Prostate gland (tissue), 2 donors: ENCODE results near the gene STAM. TPM values are rescaled to one million over a fixed set of nuclear protein-coding genes. Genes with fewer than 3 reads are reported as not detected.

Experiments used
- DNase-seq: peaks from one replicate; pipeline ENCODE4 v3.0.0-alpha.2; 2019; ENCODE audit warnings: low spot score
- H3K27ac ChIP-seq, 2 donors: fragments of 200-600 bp; sonication (generic); 2 replicates each; pipeline ENCODE4 v1.5.1; 2017 to 2019
- H3K27me3 ChIP-seq: fragments of 200-600 bp; sonication (generic); replicated peaks from 2 replicates; pipeline ENCODE4 v1.5.1; 2019; ENCODE audit not compliant: insufficient read depth
- H3K36me3 ChIP-seq, 2 donors: fragments of 200-600 bp; sonication (generic); 1 replicate in 1 of 2; 2 replicates in 1 of 2; pipeline versions ENCODE4 v1.5.1 to v1.8.1; 2017 to 2019
- H3K4me1 ChIP-seq: fragments of 200-600 bp; sonication (generic); replicated peaks from 2 replicates; pipeline ENCODE4 v1.5.1; 2019
- H3K4me3 ChIP-seq, 2 donors: fragments of 200-600 bp; sonication (generic); 2 replicates each; pipeline ENCODE4 v1.5.1; 2017 to 2019
- H3K9me3 ChIP-seq: fragments of 200-600 bp; sonication (generic); 2 replicates; pipeline ENCODE4 v1.5.1; 2017
- POLR2A ChIP-seq: fragments of 450-650 bp; IDR thresholded peaks from one replicate; pipeline ENCODE4 v1.6.1; 2016; ENCODE audit warnings: antibody characterized with exemption, mild to moderate bottlenecking
- POLR2AphosphoS5 ChIP-seq: sonication (generic); formaldehyde crosslinking; IDR thresholded peaks from one replicate; pipeline ENCODE4 v1.6.1; 2017; ENCODE audit warnings: antibody characterized with exemption
- WGBS: methylation state at CpG from one replicate; pipeline ENCODE4 v1.1.5; 2018; 5-methylcytosine and 5-hydroxymethylcytosine counted together
- intact Hi-C: fragments of 100-400 bp; cut with DNase I; formaldehyde crosslinking; loops from one replicate; pipeline ENCODE4 v1.14.2; 2022
- total RNA-seq, 2 donors: library from RNA; depleted of rRNA; stranded (reverse); fragments of >200 nt; gene quantifications; one replicate each; pipeline ENCODE4 v1.1.0, GENCODE V29; 2016
- TF ChIP-seq, protein P1 (sequence below), 4 experiments: fragments of 200-600 bp in 2 of 4; fragments of 450-650 bp in 2 of 4; sonication (generic) in 2 of 4; IDR thresholded peaks; 1 replicate in 3 of 4; 2 replicates in 1 of 4; pipeline ENCODE4 v1.5.1; 2016 to 2019; ENCODE audit warnings: antibody characterized with exemption in 4 of 4, mild to moderate bottlenecking in 2 of 4, moderate library complexity in 2 of 4

The STAM gene
- total RNA-seq, 2 donors from 2014 or later = 18.2 to 40.0 TPM

DNA sequence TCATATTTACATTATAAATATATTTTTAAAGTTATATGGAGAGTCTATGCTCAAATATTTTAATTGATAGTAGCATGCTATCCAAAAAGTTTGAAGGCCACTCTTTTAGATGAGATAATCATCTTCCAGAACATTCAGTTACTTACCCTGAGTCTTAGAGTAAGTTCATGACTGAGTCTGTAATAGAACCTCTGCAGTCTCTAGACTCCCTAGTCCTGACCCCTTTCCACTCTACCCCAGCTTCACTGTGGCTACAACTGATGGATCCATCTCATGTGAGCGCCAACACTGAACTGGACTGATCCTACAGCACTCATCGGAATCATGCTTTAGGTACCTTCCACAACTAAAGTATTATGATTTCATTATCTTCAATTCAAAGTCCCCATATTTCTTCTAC is 36.9 kb upstream of the STAM start:
- WGBS = 47% methylated on average over 2 of the region's 2 CpGs
- TF ChIP-seq POLR2AphosphoS5 = no peak

GRCh38 chr10:17607603-17608332 is 36.2 kb upstream of the STAM start:
- H3K4me1 ChIP-seq = no peaks in the 10 kb centered on the region
- no peak for DNase-seq
- H3K27me3 ChIP-seq = no peaks in the 10 kb centered on the region
- no peaks in the 10 kb centered on the region for H3K9me3 ChIP-seq
- intact Hi-C loops = loop anchor here (2.0 to 10.0 kb wide), 2 partner anchors 133 to 607 kb away; no protein-coding TSS in a partner anchor
- TF ChIP-seq, protein P1, sequence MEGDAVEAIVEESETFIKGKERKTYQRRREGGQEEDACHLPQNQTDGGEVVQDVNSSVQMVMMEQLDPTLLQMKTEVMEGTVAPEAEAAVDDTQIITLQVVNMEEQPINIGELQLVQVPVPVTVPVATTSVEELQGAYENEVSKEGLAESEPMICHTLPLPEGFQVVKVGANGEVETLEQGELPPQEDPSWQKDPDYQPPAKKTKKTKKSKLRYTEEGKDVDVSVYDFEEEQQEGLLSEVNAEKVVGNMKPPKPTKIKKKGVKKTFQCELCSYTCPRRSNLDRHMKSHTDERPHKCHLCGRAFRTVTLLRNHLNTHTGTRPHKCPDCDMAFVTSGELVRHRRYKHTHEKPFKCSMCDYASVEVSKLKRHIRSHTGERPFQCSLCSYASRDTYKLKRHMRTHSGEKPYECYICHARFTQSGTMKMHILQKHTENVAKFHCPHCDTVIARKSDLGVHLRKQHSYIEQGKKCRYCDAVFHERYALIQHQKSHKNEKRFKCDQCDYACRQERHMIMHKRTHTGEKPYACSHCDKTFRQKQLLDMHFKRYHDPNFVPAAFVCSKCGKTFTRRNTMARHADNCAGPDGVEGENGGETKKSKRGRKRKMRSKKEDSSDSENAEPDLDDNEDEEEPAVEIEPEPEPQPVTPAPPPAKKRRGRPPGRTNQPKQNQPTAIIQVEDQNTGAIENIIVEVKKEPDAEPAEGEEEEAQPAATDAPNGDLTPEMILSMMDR (IDR thresholded peaks at IDR 0.05) = peak; percentile 27 to 87 (median 85)
- TF ChIP-seq POLR2AphosphoS5 (peak; percentile 26), POLR2A (no peak)
- no peak overlapping the region for H3K4me3 ChIP-seq
- H3K27ac ChIP-seq = no peak overlapping the region
- 57% methylated on average over 9 of the region's 9 CpGs for whole genome bisulfite sequencing
- H3K36me3 ChIP-seq = no peaks in the 10 kb centered on the region

More for the DNA sequence above, 36.9 kb upstream of the STAM start:
- Histone ChIP-seq H3K27me3 (no peaks in the 10 kb centered on the region), H3K4me1 (no peaks in the 10 kb centered on the region), H3K4me3 (no peak overlapping the region), H3K9me3 (no peaks in the 10 kb centered on the region), H3K27ac (no peak overlapping the region), H3K36me3 (no peaks in the 10 kb centered on the region)
- no peak for DNase-seq
- intact Hi-C loops = loop anchor here (10.0 kb wide), 1 partner anchor 608 kb away; no protein-coding TSS in a partner anchor

DNA sequence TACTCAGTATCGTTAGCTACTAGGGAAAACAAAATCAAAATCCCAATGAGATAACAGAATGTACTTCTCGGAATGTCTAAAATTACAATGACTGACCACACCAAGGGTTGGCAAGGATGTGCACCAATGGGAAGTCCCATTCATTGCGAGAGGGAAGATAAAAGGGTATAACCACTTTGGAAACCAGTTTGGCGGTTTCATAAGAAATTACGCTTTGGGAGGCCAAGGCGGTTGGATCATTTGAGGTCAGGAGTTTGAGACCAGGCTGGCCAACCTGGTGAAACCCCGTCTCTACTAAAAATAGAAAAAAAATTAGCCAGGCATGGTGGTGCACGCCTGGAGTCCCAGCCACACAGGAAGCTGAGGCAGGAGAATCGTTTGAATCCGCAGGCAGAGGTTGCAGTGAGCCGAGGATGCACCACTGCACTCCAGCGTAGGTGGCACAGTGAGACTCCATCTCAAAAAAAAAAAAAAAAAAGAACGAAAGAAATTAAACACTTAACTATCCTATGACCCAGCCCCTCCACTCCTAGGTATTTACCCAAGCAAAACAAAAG is 34.4 kb upstream of the STAM start:
- 87% methylated on average over 13 of the region's 13 CpGs for WGBS
- no peak overlapping the region for H3K27ac ChIP-seq
- intact Hi-C loops = loop anchor here (2.0 to 10.0 kb wide), 2 partner anchors 131 to 605 kb away; no protein-coding TSS in a partner anchor

DNA sequence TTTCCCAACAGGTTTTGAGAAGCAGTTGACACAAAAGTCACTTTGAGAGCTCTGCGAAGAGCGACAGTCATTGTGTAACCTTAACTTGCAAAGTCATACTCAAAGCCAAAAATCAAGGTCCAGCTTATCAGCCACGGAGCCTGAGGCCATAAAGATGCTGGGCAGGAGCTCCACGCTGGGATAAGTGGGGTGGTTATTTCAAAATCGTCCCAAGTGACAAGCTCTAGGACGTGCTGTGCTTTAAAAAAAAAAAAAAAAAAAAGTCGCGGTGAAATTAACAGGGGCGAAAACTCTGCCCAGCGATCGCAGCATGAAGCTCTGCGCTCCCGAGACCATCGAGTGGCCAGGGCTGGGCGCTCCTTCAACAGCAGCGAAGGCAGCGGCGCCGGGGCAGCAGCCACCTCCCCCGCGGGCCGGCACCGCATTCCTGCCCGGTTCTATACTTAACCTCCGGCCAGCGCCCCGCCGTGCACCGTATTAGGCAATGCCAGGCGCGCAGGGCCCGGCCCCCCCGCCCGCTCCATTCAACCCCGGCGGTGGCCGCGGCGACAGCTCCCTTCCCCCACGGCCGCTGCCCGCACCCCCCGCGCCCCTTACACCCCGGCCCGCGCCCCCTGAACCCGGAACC is 27.4 kb upstream of the STAM start:
- no peaks in the 10 kb centered on the region for H3K36me3 ChIP-seq
- intact Hi-C loops = no loop called here
- TF ChIP-seq, protein P1 (IDR thresholded peaks at IDR 0.05) = no peak
- TF ChIP-seq POLR2AphosphoS5 (peak; percentile 7), POLR2A (no peak)
- H3K27ac ChIP-seq = peak overlapping the region; percentile 90 to 94
- H3K27me3 ChIP-seq = no peaks in the 10 kb centered on the region
- peak overlapping the region; percentile 84 to 86 for H3K4me3 ChIP-seq
- no peaks in the 10 kb centered on the region for H3K4me1 ChIP-seq
- DNase-seq = peak; percentile 72
- 4% methylated on average over 43 of the region's 48 CpGs for WGBS
- H3K9me3 ChIP-seq = no peaks in the 10 kb centered on the region

More for the DNA sequence above, 34.4 kb upstream of the STAM start:
- H3K36me3 ChIP-seq = no peaks in the 10 kb centered on the region
- H3K27me3 ChIP-seq = no peaks in the 10 kb centered on the region
- no peaks in the 10 kb centered on the region for H3K4me1 ChIP-seq
- H3K9me3 ChIP-seq = no peaks in the 10 kb centered on the region
- DNase-seq = no peak
- no peak overlapping the region for H3K4me3 ChIP-seq
- TF ChIP-seq POLR2A (no peak), POLR2AphosphoS5 (no peak)
- TF ChIP-seq, protein P1 (IDR thresholded peaks at IDR 0.05) = no peak
